AG04450 (cell line): ENCODE data around the gene RBBP4. TPM values are rescaled to one million over a fixed set of nuclear protein-coding genes. Genes with fewer than 3 reads are reported as not detected.
"Not testable (repeated sequence)": the region's sequence is repeated elsewhere in the genome, so short reads cannot be mapped to it uniquely, and the experiment has no call there.

ENCODE experiments used
- CTCF ChIA-PET: fragments of 300-600, 350-600 bp; formaldehyde crosslinking; extraction: SDS; loops from one replicate; lab custom pipeline; 2022; ENCODE audit warnings: antibody characterized with exemption, inconsistent platforms; lab: Charles Lee
- POLR2A ChIA-PET: fragments of 350-600 bp; formaldehyde crosslinking; extraction: SDS; loops from one replicate; lab custom pipeline; 2021; ENCODE audit warnings: antibody characterized with exemption, inconsistent platforms; lab: Yijun Ruan, JAX
- DNase-seq: peaks from one replicate; pipeline ENCODE4 v3.0.0-alpha.2; 2011; ENCODE audit warnings: low read depth, low spot score
- H3K27ac ChIP-seq: one replicate; pipeline ENCODE4 v1.5.1; 2012; ENCODE audit warnings: low read depth, low read length, control low read depth
- H3K27me3 ChIP-seq: one replicate; pipeline ENCODE4 v1.6.0; 2012; ENCODE audit warnings: low read length; ENCODE audit not compliant: control insufficient read depth, insufficient read depth
- H3K4me3 ChIP-seq: 2 replicates; pipeline ENCODE4 v1.5.1; 2011; ENCODE audit warnings: mild to moderate bottlenecking, low read depth, low read length, control low read depth
- H3K9me3 ChIP-seq: 2 replicates; pipeline ENCODE4 v1.5.1; 2012; ENCODE audit warnings: low read length; ENCODE audit not compliant: control insufficient read depth, insufficient read depth
- polyA plus RNA-seq: library from polyadenylated mRNA; depleted of rRNA; stranded (reverse); fragments of >200 nt; gene quantifications from 2 replicates; pipeline ENCODE4 v1.2.3, GENCODE V29; 2011
- TF ChIP-seq, protein P1 (sequence below): IDR thresholded peaks from 2 replicates; pipeline ENCODE4 v1.5.1; 2011; ENCODE audit warnings: low read depth, low read length, control low read depth, inconsistent platforms

RBBP4 gene
- polyA plus RNA-seq, 1 experiment: 154 TPM

DNA sequence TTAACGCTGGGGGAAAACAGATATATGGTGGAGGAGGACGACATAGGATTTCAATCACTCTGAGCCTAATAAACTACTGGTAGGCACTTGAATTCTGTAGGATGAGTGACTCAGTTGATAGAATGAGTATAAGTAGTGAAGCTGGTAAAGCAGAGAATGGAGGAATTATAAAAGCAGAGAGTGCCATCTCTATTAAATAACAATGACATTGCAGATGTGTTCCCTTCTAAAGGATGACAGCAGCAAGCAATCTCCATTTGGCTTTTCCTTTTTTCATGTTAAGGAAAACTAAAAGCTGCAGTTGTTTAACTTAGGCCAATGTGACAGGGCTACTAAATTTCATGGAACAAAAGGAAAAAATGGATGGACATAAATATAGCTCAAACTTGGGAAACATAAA, 18.2 kb upstream of the RBBP4 start:
- no peaks in the 10 kb centered on the region for H3K9me3 ChIP-seq
- TF ChIP-seq, protein P1, sequence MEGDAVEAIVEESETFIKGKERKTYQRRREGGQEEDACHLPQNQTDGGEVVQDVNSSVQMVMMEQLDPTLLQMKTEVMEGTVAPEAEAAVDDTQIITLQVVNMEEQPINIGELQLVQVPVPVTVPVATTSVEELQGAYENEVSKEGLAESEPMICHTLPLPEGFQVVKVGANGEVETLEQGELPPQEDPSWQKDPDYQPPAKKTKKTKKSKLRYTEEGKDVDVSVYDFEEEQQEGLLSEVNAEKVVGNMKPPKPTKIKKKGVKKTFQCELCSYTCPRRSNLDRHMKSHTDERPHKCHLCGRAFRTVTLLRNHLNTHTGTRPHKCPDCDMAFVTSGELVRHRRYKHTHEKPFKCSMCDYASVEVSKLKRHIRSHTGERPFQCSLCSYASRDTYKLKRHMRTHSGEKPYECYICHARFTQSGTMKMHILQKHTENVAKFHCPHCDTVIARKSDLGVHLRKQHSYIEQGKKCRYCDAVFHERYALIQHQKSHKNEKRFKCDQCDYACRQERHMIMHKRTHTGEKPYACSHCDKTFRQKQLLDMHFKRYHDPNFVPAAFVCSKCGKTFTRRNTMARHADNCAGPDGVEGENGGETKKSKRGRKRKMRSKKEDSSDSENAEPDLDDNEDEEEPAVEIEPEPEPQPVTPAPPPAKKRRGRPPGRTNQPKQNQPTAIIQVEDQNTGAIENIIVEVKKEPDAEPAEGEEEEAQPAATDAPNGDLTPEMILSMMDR: no peak
- H3K27ac ChIP-seq: no peak overlapping the region
- CTCF ChIA-PET: no interaction called here
- POLR2A ChIA-PET: no interaction called here
- H3K27me3 ChIP-seq: no peaks in the 10 kb centered on the region
- DNase-seq: no peak
- H3K4me3 ChIP-seq: no peak overlapping the region

DNA sequence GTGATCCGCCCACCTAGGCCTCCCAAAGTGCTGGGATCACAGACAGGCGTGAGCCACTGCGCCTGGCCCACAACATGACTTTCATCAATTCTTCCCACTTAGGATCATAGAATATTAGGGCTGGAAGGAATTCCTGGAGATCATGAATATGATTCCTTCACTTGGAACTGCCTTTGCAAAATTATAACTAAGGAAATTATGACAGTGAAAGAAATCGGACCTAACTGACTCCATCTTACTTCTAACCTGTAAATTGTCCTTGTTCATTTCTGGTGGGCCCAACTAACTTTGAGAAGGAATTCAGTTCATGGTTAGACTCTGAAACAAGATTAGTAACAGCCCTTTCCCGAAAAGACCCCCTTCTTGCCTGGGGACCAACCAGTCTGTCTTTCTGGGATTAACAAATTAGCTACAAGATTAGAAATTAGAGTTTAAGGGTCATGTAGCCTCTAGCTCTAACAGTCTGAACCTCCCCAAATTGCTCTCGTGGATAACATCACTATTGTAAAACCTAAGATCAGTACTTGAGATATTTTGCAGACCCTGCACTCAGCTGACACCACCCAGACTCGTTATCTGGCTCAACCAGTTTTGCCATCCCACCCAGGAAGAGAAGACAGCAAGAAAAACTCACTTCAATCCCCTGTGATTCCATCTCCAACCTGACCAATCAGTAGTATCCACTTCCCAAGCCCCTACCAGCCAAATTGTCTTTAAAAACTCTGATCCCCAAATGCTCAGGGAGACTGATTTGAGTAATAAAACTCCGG, 15.3 kb upstream of the RBBP4 start:
- no peaks in the 10 kb centered on the region for H3K9me3 ChIP-seq
- TF ChIP-seq, protein P1: no peak
- DNase-seq: no peak
- H3K27ac ChIP-seq: no peak overlapping the region
- no peak overlapping the region for H3K4me3 ChIP-seq
- ChIA-PET CTCF (interaction anchor here (1.0 to 1.4 kb wide), 2 partner anchors 77 to 116 kb away, joined by 3 to 4 read pairs; no protein-coding TSS in a partner anchor), POLR2A (no interaction called here)
- H3K27me3 ChIP-seq: no peaks in the 10 kb centered on the region

DNA sequence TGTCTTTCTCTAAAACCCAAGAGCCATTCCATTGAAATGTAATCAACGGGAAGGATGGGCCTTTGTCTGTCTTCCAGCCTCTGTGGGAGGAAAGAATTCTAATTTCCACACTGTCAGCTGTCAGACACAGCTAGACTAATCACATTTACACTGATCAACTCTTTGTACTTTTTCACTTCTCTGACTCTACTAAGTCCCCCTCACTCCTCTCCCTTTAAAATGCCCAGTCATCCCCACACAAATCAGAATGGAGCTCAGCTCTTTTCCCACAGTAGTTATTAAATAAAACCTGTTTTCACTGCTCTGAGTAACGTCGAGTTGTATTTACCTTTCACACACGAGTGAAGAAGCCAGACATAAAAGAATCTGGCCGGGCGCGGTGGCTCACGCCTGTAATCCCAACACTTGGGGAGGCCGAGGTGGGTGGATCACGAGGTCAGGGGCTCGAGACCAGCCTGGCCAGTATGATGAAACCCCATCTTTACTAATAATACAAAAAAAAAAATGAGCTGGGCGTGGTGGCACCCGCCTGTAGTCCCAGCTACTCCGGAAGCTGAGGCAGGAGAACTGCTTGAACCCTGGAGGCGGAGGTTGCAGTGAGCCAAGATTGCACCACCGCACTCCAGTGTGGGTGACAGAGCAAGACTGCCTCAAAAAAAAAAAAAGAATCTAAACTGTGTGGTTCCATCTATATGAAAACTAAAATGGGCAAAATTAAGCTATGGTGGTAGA, 13.9 kb upstream of the RBBP4 start:
- no peak overlapping the region for H3K27ac ChIP-seq
- no peaks in the 10 kb centered on the region for H3K9me3 ChIP-seq
- no peak for DNase-seq
- TF ChIP-seq, protein P1: no peak
- ChIA-PET CTCF (interaction anchor here (1.0 kb wide), 1 partner anchor 117 kb away, joined by 4 read pairs; no protein-coding TSS in a partner anchor), POLR2A (interaction anchor here (0.7 kb wide), 1 partner anchor 127 kb away, joined by 4 read pairs; no protein-coding TSS in a partner anchor)
- no peak overlapping the region for H3K4me3 ChIP-seq
- H3K27me3 ChIP-seq: no peaks in the 10 kb centered on the region

DNA sequence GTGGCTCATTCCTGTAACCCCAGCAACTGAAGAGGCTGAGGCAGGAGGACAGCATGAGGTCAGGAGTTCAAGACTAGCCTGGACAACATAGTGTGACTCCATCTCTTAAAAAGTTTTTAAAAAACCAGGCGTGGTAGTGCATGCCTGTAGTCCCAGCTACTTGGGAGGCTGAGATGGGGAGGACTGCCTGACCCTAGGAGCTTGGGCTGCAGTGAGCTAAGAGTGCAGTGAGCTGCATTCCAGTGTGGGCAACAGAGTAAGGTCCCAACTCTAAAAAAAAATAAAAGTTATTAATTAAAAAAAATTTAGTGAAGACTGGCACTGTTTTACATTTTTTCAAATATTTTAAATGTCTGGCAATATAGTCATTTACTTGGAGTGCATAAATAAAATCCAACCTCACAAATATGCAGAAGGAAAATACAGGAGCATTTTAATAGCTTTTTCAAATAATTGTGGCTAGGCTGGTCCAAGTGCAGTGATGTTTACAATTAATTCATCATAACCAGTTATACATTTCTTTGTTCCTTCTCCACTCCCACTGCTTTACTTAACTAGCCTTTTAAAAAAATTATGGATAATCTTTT, 11.4 kb upstream of the RBBP4 start:
- no peak for DNase-seq
- no peak overlapping the region for H3K4me3 ChIP-seq
- ChIA-PET POLR2A (interaction anchor here (0.7 to 1.0 kb wide), 2 partner anchors 11 to 14 kb away, joined by 3 to 4 read pairs; partner anchors contain the start of gene RBBP4), CTCF (interaction anchor here (1.7 kb wide), 1 partner anchor 119 kb away, joined by 6 read pairs; no protein-coding TSS in a partner anchor)
- TF ChIP-seq, protein P1: no peak
- H3K9me3 ChIP-seq: no peaks in the 10 kb centered on the region
- H3K27me3 ChIP-seq: no peaks in the 10 kb centered on the region
- peak overlapping the region; percentile 31 for H3K27ac ChIP-seq

DNA sequence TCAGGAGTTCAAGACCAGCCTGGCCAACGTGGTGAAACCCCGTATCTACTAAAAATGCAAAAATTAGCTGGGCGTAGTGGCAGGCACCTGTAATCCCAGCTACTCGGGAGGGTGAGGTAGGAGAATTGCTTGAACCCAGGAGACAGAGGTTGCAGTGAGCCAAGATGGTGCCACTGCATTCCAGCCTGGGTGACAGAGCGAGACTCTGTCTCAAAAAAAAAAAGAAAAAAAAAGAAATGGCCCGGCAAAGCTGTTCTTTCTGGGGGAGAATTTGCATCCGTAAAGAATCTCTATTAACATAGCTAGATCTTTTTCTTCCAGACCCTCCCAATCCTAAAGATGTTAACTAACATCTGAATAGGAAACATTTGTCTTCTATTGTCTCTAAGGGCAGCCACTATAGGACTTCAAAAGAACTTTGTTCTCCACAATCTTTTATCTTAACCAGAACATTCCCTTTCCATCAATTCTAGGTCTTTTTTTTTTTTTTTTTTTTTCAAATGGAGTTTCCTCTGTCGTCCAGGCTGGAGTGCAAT, 8.6 kb upstream of the RBBP4 start:
- POLR2A ChIA-PET: interaction anchor here (0.9 kb wide), 1 partner anchor 8 kb away, joined by 3 read pairs; the partner anchor contains the start of gene RBBP4
- H3K27ac ChIP-seq, H3K9me3 ChIP-seq, CTCF ChIA-PET, DNase-seq, H3K4me3 ChIP-seq, H3K27me3 ChIP-seq: not testable (repeated sequence)
